Panc1 (cell line): ENCODE measurements around the gene PAPSS1. TPM values are rescaled to one million over a fixed set of nuclear protein-coding genes. Genes with fewer than 3 reads are reported as not detected.

Experiments used
- ATAC-seq: fragments of 200-7000 bp; cut with Tn5 transposase; 2 replicates; pipeline ENCODE4 v1.9.1; 2020; ENCODE audit warnings: mild to moderate bottlenecking, moderate library complexity
- BruUV-seq: library from RNA; stranded (reverse); fragments of 400-500 nt; replicated peaks from 2 replicates; lab custom pipeline; 2021; lab: Mats Ljungman, UMichigan
- CTCF ChIA-PET: fragments of 300-600 bp; sonication (Branson Sonifier 250); formaldehyde crosslinking; loops from one replicate; lab custom pipeline; 2022; ENCODE audit warnings: antibody characterized with exemption; lab: Charles Lee
- POLR2A ChIA-PET: fragments of 300-600 bp; sonication (Branson Sonifier 250); formaldehyde crosslinking; loops from one replicate; lab custom pipeline; 2022; ENCODE audit warnings: antibody characterized with exemption; lab: Charles Lee
- DNase-seq: peaks from one replicate; pipeline ENCODE4 v3.0.0-alpha.2; 2010; ENCODE audit warnings: low read depth, low spot score
- H3K27ac ChIP-seq: 2 replicates; pipeline ENCODE4 v1.5.1; 2011; ENCODE audit warnings: mild to moderate bottlenecking, low read length, inconsistent platforms
- H3K27me3 ChIP-seq: fragments of 200-500 bp; sonication (Bioruptor generic); 2 replicates; pipeline ENCODE4 v1.6.0; 2014; ENCODE audit warnings: low read length, inconsistent platforms; ENCODE audit not compliant: control insufficient read depth, insufficient read depth
- H3K36me3 ChIP-seq: fragments of 200-500 bp; sonication (Bioruptor generic); 2 replicates; pipeline ENCODE4 v1.5.1; 2014; ENCODE audit warnings: inconsistent platforms, mild to moderate bottlenecking, low read length, moderate library complexity; ENCODE audit not compliant: control insufficient read depth, insufficient read depth
- H3K4me1 ChIP-seq: 2 replicates; pipeline ENCODE4 v1.5.1; 2011; ENCODE audit warnings: inconsistent platforms, mild to moderate bottlenecking, low read length, moderate library complexity; ENCODE audit not compliant: control insufficient read depth, insufficient read depth
- H3K4me3 ChIP-seq, 2 experiments: 2 replicates each; pipeline ENCODE4 v1.5.1; 2011 to 2012; ENCODE audit warnings: low read depth in 2 of 2, low read length in 2 of 2, mild to moderate bottlenecking in 2 of 2, inconsistent platforms in 1 of 2, moderate library complexity in 1 of 2
- H3K9me3 ChIP-seq: fragments of 200-500 bp; sonication (Bioruptor generic); 2 replicates; pipeline ENCODE4 v1.5.1; 2014; ENCODE audit warnings: low read depth, mild to moderate bottlenecking, inconsistent platforms, low read length, moderate library complexity; ENCODE audit not compliant: control insufficient read depth, insufficient read depth
- CTCF ChIP-seq: fragments of 450-650 bp; IDR thresholded peaks from 2 replicates; pipeline ENCODE4 v1.5.1; 2017; ENCODE audit warnings: mild to moderate bottlenecking
- POLR2AphosphoS5 ChIP-seq: IDR thresholded peaks from 2 replicates; pipeline ENCODE4 v1.6.1; 2012; ENCODE audit warnings: mild to moderate bottlenecking, low read depth, low read length, moderate library complexity
- REST ChIP-seq, 2 experiments: IDR thresholded peaks; 2 replicates each; pipeline ENCODE4 v1.6.1; 2011 to 2012; ENCODE audit warnings: low read depth in 2 of 2, control low read depth in 1 of 2, low read length in 1 of 2, mild to moderate bottlenecking in 1 of 2, moderate library complexity in 1 of 2; ENCODE audit not compliant: insufficient read depth in 1 of 2
- SIN3A ChIP-seq: IDR thresholded peaks from 2 replicates; pipeline ENCODE4 v1.6.1; 2012; ENCODE audit warnings: low read depth, mild to moderate bottlenecking, low read length, moderate library complexity, borderline replicate concordance; ENCODE audit not compliant: insufficient read depth
- TCF7L2 ChIP-seq: IDR thresholded peaks from 2 replicates; pipeline ENCODE4 v1.6.1; 2011; ENCODE audit warnings: mild to moderate bottlenecking, low read depth, low read length, inconsistent platforms
- in situ Hi-C: cut with HindIII; loops from 2 replicates; pipeline ENCODE4 v1.10.0; 2016; ENCODE audit warnings: low sequenced_read_pairs, low pct_unique_long_range_greater_than_20kb
- intact Hi-C: fragments of 100-400 bp; cut with micrococcal nuclease; formaldehyde crosslinking; loops from one replicate; pipeline ENCODE4 v1.10.0; 2022; ENCODE audit not compliant: unreplicated experiment
- total RNA-seq: library from RNA; stranded (reverse); gene quantifications from one replicate; pipeline ENCODE4 v1.2.1, GENCODE V29; 2021; ENCODE audit not compliant: unreplicated experiment

Gene PAPSS1
- total RNA-seq, 1 experiment from 2014 or later = 28.1 TPM

- BruUV-seq = no TSS peak
- Histone ChIP-seq H3K27me3 (no peaks in the 10 kb centered on the region), H3K36me3 (no peaks in the 10 kb centered on the region), H3K4me3 (no peak overlapping the region), H3K9me3 (no peaks in the 10 kb centered on the region), H3K27ac (no peak overlapping the region), H3K4me1 (no peaks in the 10 kb centered on the region)
- DNase-seq (no peak), ATAC-seq (no peak)
- ChIA-PET POLR2A (no interaction called here), CTCF (interaction anchor here (0.7 kb wide), 1 partner anchor 140 kb away, joined by 5 read pairs; no protein-coding TSS in a partner anchor)
- in situ Hi-C loops = no loop called here
- intact Hi-C loops = no loop called here
- peak; percentile 52; the same call in 1 of the 2 replicates for TF ChIP-seq CTCF
- no peak for TF ChIP-seq POLR2AphosphoS5
These were observed 37.9 kb upstream of the PAPSS1 start for GRCh38 chr4:107757864-107758476.

GRCh38 chr4:107757283-107757682, 37.2 kb upstream of the PAPSS1 start:
- no TSS peak for BruUV-seq

More at GRCh38 chr4:107757283-107757682, 37.2 kb upstream of the PAPSS1 start:
- no peak for TF ChIP-seq REST (IDR thresholded peaks at IDR 0.05; ENCODE audit: insufficient read depth in 1 of 2, low read depth in 2 of 2, low read length in 1 of 2)
- no peak for TF ChIP-seq POLR2AphosphoS5
- no peak for TF ChIP-seq CTCF
- no peak for TF ChIP-seq TCF7L2
- no peak for TF ChIP-seq SIN3A
- H3K9me3 ChIP-seq = no peaks in the 10 kb centered on the region
- intact Hi-C loops (no loop called here), in situ Hi-C loops (no loop called here)
- CTCF ChIA-PET = no interaction called here
- H3K4me3 ChIP-seq = no peak overlapping the region
- no peaks in the 10 kb centered on the region for H3K27me3 ChIP-seq
- POLR2A ChIA-PET = no interaction called here
- H3K4me1 ChIP-seq = no peaks in the 10 kb centered on the region
- H3K27ac ChIP-seq = no peak overlapping the region
- no peak for ATAC-seq
- DNase-seq = no peak
- H3K36me3 ChIP-seq = no peaks in the 10 kb centered on the region
